Ovary (tissue), 9 donors: ENCODE results near the gene GDF7. TPM values are rescaled to one million over a fixed set of nuclear protein-coding genes. Genes with fewer than 3 reads are reported as not detected.

Source experiments
- DNase-seq, 5 donors: peaks; one replicate each; pipeline ENCODE4 v3.0.0-alpha.2; 2019 to 2020
- H3K27ac ChIP-seq, 2 donors: fragments of 200-600 bp; one replicate each; pipeline versions ENCODE4 v1.5.1 to v1.8.0; 2019 to 2022
- H3K27me3 ChIP-seq: fragments of 200-600 bp; one replicate; pipeline ENCODE4 v1.8.0; 2022
- H3K36me3 ChIP-seq: fragments of 200-600 bp; sonication (generic); one replicate; pipeline ENCODE4 v1.5.1; 2019
- H3K4me1 ChIP-seq: one replicate; pipeline ENCODE4 v1.8.1; 2013; ENCODE audit warnings: mild to moderate bottlenecking, moderate library complexity; ENCODE audit not compliant: insufficient read depth
- H3K4me3 ChIP-seq: fragments of 200-600 bp; sonication (generic); one replicate; pipeline ENCODE4 v1.5.1; 2017
- H3K9me3 ChIP-seq, 2 donors: fragments of 200-600 bp in 1 of 2; sonication (generic) in 1 of 2; one replicate each; pipeline versions ENCODE4 v1.5.1 to v1.8.1; 2013 to 2019; ENCODE audit warnings: mild to moderate bottlenecking in 1 of 2, moderate library complexity in 1 of 2
- CTCF ChIP-seq, 3 donors: fragments of 450-650 bp in 2 of 3; fragments of 200-600 bp in 1 of 3; IDR thresholded peaks; one replicate each; pipeline versions ENCODE4 v1.5.1 to v1.8.0; 2016 to 2022; ENCODE audit warnings: antibody characterized with exemption in 3 of 3, mild to moderate bottlenecking in 1 of 3
- EP300 ChIP-seq: sonication (generic); formaldehyde crosslinking; IDR thresholded peaks from one replicate; pipeline ENCODE4 v1.6.1; 2017; ENCODE audit warnings: antibody characterized with exemption
- POLR2A ChIP-seq: fragments of 450-650 bp; IDR thresholded peaks from one replicate; pipeline ENCODE4 v1.6.1; 2017; ENCODE audit warnings: antibody characterized with exemption, mild to moderate bottlenecking, moderate library complexity
- WGBS, 3 donors: extraction: QIAGEN DNeasy Blood & Tissue Kit in 1 of 3; methylation state at CpG; one replicate each; pipeline versions ENCODE4 v1.1.5 to v1.1.7; 2013 to 2017; 5-methylcytosine and 5-hydroxymethylcytosine counted together
- intact Hi-C, 4 donors: fragments of 100-400 bp; cut with DNase I; formaldehyde crosslinking; loops; one replicate each; pipeline versions ENCODE4 v1.11.0 to v1.15.1; 2022 to 2023
- polyA plus RNA-seq, 2 donors: library from polyadenylated mRNA; stranded (reverse); fragments of 200-250 nt in 1 of 2; fragments of 350-450 nt in 1 of 2; fragmentation: Illumina TruSeq in 1 of 2; extraction: RNeasy Lipid Tissue Mini Kit (QIAGEN cat#74804) in 1 of 2; gene quantifications; one replicate each; pipeline ENCODE4 v1.2.3, GENCODE V29; 2013 to 2014
- total RNA-seq, 7 donors: library from RNA; depleted of rRNA in 2 of 7; stranded (reverse); fragments of >200 nt in 2 of 7; fragmentation: NEBNext Ultra II Directional in 3 of 7; extraction: Animal tissue kit (Norgen Biotek cat#: 25700) in 3 of 7; gene quantifications; one replicate each; pipeline versions ENCODE4 v1.1.0 to v1.2.4, GENCODE V29; 2016 to 2023
- donor health status: DM: no; HTN: no; CAD: no; lungs with moderate emphysema.
- donor health status: DM: no; HTN: no; CAD: no.
- donor health status: Bipolar disorder and iron deficiency.
- donor health status: DM: yes; HTN: yes; CAD: no.
- donor health status: DM: no; HTN: no; CAD: no.
- donor health status: DM: yes; HTN: yes; CAD: no.

GDF7 gene
- total and polyA plus RNA-seq, 9 donors: 0.11 to 1.7 (median 0.48) TPM

GRCh38 chr2:20677301-20678085 is 10.5 kb downstream of the GDF7 start:
- no peak for DNase-seq
- Histone ChIP-seq H3K9me3 (no peaks in the 10 kb centered on the region), H3K27ac (no peak overlapping the region), H3K27me3 (peaks cover under 1% of the 10 kb centered on the region), H3K4me3 (no peak overlapping the region), H3K36me3 (no peaks in the 10 kb centered on the region), H3K4me1 (no peaks in the 10 kb centered on the region)
- 70 to 76% (median 72%) methylated on average over 15 of the region's 15 CpGs for WGBS, 3 donors
- no peak for TF ChIP-seq CTCF (IDR thresholded peaks at IDR 0.05)
- no peak for TF ChIP-seq POLR2A
- no peak for TF ChIP-seq EP300
- intact Hi-C loops: no loop called here

GRCh38 chr2:20678086-20678395 is 11.1 kb downstream of the GDF7 start:
- no peak for DNase-seq
- WGBS, 3 donors: 63 to 85% (median 74%) methylated on average over 1 of the region's 1 CpG
- TF ChIP-seq CTCF (IDR thresholded peaks at IDR 0.05) (no peak), POLR2A (no peak), EP300 (no peak)
- no peak overlapping the region for H3K4me3 ChIP-seq
- H3K36me3 ChIP-seq: no peaks in the 10 kb centered on the region
- H3K9me3 ChIP-seq: no peaks in the 10 kb centered on the region
- H3K27me3 ChIP-seq: no peaks in the 10 kb centered on the region
- no peaks in the 10 kb centered on the region for H3K4me1 ChIP-seq
- intact Hi-C loops: no loop called here
- no peak overlapping the region for H3K27ac ChIP-seq

- 73 to 85% (median 85%) methylated on average over 2 of the region's 2 CpGs for WGBS, 3 donors
- DNase-seq: no peak
- H3K4me1 ChIP-seq: no peaks in the 10 kb centered on the region
- no peaks in the 10 kb centered on the region for H3K9me3 ChIP-seq
- H3K36me3 ChIP-seq: no peaks in the 10 kb centered on the region
- intact Hi-C loops: no loop called here
- H3K4me3 ChIP-seq: no peak overlapping the region
- no peak overlapping the region for H3K27ac ChIP-seq
- H3K27me3 ChIP-seq: no peaks in the 10 kb centered on the region
- TF ChIP-seq POLR2A: no peak
- TF ChIP-seq EP300: no peak
- TF ChIP-seq CTCF (IDR thresholded peaks at IDR 0.05): no peak
Observed at GRCh38 chr2:20678780-20679179, 11.8 kb downstream of the GDF7 start.

- Histone ChIP-seq H3K4me3 (no peak overlapping the region), H3K27me3 (no peaks in the 10 kb centered on the region), H3K27ac (no peak overlapping the region), H3K36me3 (no peaks in the 10 kb centered on the region), H3K4me1 (no peaks in the 10 kb centered on the region), H3K9me3 (no peaks in the 10 kb centered on the region)
- DNase-seq: no peak
- intact Hi-C loops: no loop called here
- TF ChIP-seq POLR2A (no peak), CTCF (IDR thresholded peaks at IDR 0.05) (no peak), EP300 (no peak)
- WGBS, 3 donors: 83 to 87% (median 84%) methylated on average over 10 of the region's 10 CpGs
Observed at GRCh38 chr2:20680744-20681375, 13.9 kb downstream of the GDF7 start.
